ENCODE measurements around the gene TAB2. TPM values are rescaled to one million over a fixed set of nuclear protein-coding genes. Genes with fewer than 3 reads are reported as not detected.
A peak's percentile ranks its signal among the peaks of the same experiment; 100 is the strongest.
"Not testable (repeated sequence)": the region's sequence is repeated elsewhere in the genome, so short reads cannot be mapped to it uniquely, and the experiment has no call there.

The TAB2 gene
- polyA plus RNA-seq, 1 donor, result 54.6 TPM

DNA sequence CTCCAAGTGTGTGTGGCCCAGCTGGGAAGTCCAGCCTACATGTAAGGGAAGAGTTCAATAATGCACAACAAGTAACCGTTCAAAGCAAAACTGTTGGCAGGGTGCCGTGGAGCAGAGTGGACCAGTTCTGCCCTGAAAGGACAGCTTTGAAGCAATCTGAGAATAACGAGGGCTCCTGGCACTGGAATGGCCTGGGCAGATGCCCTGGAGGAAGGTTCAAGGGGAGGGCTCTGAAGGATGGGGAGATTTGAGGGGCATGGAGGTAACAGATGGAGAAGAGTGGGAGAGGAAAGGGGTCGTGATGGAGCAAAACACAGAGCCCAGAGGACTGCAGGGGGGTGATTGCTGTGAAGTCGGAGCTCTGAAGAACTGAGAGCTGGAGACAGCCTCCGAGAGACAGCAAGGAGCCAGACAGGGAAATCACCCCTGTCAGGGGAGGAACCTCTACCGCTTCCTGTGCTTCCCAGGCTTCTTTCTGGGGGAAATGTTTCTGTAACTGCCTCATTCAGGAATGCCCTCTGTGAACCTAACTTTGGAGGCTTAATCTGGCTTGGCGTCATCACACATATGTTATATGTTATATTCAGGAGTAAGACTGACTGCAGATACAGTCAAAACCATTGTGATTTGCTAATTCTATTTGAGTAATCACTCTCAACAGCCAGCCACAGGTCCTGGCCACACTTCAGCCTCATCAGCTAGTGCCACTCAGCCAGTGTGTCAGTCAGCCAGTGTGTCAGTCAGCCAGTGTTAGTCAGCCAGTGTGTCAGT, 126.1 kb downstream of the TAB2 start:
- no peak for DNase-seq (ENCODE audit: low read depth)

DNA sequence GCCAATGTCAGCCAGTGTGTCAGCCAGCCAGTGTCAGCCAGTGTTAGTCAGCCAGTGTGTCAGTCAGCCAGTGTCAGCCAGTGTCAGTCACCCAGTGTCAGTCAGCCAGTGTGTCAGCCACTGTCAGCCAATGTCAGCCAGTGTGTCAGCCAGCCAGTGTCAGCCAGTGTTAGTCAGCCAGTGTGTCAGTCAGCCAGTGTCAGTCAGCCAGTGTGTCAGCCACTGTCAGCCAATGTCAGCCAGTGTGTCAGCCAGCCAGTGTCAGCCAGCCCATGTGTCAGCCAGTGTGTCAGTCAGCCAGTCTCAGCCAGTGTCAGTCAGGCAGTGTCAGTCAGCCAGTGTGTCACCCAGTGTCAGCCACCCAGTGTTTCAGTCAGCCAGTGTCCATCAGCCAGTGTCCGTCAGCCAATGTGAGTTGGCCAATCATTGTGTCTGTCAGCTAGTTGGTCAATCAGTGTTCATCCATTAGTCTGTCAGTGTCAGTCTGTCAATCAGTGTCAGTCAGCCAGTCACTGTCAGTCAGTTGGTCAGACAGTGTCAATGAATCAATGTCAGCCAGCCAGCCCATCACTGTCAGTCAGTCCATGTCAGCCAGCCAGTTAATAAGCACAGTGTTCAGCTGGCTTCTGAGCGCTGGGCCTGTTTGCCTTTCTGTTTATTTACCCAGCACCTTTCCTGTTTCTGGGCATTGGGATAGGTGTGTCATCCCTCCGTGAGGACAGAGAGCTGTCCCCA, 127.0 kb downstream of the TAB2 start:
- not testable (repeated sequence) for DNase-seq (ENCODE audit: low read depth)

DNA sequence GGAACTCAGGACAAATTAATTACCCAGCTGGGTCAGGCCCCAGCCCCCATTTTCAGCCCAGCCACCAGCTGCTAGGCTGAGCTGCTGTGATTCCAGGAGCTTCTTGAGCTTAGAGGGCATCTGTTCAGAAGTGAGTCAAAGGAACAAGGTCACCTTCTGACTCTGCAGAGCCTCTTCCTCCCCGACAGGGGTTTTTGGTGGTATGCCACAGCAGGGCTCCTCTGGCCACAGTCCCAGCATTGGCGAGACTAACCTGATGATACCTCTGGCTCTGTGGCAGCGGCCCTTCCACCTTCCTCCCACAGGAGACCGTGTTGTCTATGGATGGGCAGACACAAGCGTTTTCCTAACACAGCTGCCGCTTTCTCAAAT, 127.6 kb downstream of the TAB2 start:
- DNase-seq (ENCODE audit: low read depth), result no peak

DNA sequence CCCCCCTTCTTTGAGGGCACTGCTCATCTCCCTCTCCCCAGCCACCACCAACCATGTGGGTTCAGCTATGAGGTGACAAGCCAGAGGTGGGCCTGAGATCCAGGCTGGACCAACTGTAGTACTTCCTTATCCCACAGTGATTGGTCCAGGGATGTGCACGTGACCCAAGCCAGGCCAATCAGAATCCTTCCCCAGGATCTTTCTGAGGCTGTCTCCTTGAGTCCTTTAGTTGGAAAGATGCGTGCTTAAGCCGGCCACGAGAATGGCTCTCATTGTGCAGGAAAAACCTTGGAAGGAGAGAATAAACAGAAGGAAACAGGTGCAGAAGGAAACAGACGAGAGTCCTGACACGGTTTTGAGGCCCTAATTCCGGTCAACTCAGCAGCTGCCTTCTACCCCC, 128.1 kb downstream of the TAB2 start:
- no peak for DNase-seq (ENCODE audit: low read depth)

DNA sequence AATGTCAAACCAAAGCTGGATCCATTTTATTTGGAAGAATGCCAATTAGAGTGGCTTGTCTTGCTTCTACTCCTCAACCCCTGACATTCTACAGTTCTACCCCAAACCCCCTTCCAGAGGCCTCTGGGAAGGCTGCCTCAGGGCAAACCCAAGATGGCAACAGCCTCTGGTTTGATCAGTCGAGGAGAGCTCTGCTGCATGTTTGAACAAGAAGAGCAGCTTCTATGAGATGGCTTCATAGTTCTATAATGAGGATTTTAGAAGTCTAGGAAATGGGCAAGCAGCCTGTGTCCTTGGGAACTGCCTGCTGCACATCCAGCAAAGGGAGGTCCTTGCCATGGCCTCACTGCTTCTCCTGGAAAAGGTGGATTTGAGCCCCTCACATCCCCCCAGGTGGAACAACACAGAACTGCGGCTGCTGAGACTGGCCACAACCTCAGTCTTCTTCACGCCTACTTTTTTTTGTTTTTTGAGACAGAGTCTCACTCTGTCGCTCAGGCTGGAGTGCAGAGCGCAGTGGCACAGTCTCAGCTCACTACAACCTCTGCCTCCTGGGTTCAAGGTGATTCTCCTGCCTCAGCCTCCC, 129.4 kb downstream of the TAB2 start:
- DNase-seq (ENCODE audit: low read depth), result no peak

DNA sequence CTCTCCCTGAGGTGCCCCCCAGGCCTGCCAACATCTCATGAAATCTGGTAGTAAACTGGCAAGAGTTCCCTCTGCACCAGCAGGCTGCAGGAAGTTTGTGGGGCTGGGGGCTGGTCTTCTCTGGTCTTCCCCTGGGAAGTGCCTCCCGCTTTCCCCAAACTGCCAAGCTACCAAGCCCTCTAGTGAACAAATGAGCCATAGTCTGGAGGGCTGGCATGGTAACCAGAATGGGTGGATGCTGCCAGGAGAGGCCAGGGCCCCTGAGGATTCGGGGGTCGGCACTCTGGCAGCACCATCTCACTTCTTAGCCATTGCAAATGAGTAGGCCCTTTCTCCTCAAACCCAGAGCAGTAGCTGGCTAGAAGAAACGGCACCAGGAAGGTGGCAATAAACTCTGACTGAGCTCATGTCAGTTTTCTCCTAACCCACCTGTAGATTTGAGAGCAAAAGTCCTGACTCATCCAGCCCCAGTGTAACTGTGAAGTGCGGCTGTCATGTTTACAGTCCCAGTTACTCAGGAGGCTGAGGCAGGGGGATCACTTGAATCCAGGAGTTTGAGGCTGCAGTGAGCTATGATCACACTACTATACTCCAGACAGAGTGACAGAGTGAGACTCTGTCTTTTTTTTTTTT, 131.4 kb downstream of the TAB2 start:
- no peak for DNase-seq (ENCODE audit: low read depth)

DNA sequence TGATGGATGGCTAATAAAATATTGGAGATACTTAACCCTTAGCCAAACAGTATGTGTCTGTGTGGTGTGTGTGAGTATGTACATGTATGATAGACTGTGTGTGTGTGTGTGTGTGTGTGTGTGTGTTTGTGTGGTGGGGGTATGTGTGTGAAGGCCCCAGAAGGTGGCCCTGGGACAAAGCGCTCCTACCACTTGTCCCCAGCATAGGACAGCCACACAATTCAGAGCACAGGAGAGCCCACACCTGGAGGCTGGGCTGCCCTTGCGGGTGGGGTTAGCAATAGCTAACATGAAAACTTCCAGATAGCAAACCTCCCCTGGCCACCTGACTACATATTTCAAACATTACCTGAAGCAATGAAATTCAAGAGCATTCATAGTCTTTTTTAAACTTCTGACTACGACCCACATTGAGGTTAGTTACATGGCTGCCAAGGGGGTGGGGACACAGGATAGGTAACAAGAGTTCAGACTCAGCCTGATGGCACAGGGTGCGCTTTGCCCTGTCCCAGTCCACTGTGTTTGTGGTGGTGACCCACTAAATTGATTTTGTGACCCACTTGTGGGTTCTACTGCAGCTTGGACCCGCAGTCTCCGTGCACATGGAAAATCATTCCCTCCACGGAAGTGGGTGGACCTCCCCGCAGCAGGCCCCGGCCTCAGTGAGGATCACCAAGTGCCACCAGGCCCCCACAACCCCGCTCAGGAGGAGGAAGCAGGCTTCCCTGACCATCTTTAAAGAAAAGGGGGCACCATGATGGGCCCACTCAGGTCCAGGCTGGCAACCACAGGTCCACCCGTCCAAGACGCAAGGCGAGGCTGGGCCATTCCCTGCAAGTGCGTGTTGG, 132.5 kb downstream of the TAB2 start:
- no peak for DNase-seq (ENCODE audit: low read depth)

DNA sequence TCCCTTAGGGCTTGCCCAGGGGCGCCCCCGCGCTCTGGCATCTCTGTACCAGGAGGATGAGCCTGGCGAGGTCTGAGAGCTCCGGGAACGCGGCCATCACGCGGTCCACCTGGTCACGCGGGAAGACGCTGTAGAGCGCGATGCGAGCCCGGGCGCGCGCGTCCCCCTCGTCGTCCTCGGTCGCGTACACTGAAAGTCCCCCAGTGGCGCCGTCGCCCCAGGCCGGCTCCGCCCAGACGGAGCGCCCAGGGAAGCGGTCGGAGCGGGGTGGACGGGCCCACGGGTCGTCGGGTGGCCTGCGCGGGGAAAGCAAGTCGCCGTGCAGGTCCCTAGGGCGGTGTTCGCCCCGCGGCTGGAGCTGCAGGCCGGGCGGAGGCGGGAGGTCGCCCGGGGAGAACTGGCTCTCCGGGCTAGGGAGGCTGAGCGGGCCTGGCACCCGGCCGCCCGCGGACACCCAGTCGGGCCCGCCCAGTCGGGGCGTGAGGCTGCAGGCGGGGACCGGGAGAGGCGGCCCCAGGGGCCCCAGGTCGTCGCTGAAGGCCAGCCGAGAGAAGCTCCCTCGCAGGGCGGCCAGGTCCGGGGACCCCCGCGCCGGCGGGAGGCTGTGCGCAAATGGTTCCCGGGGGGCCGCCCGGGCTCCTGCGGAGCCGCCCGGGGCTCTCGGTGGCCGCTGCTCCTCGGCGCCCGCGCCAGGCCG, 133.3 kb downstream of the TAB2 start:
- DNase-seq (ENCODE audit: low read depth), result no peak

DNA sequence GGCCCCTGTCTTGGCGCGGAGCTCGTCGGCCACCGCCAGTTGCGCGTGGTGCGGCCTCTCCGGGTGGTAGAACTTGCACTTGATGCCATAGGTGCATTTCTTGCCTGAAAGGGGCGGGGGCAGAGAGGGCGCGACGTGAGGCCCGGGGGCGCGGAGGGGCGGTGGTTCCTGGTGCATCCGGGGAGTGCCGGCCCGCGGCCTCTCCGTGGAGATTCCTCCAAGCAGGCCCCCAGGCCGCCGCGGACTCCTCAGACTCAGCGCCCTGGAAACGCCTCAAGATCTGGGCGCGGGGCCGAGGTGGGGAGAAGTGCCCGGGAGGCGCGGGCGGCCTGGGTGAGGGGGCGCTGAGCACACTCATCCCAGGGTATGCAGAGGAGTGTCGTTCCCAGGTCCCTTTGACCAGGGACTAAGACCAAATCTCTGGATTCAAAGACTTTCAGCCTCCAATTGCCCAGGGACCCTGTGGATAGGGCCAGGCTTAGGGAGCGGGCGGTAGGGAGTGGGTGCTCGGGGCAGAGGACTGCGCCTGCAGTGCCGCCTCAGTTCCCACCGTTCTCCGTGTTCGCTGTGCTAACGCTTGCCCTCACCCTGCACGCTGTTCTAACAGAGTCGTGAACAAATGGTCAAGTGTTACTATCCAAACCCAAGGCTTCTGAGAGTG, 134.0 kb downstream of the TAB2 start:
- no peak for DNase-seq (ENCODE audit: low read depth)

DNA sequence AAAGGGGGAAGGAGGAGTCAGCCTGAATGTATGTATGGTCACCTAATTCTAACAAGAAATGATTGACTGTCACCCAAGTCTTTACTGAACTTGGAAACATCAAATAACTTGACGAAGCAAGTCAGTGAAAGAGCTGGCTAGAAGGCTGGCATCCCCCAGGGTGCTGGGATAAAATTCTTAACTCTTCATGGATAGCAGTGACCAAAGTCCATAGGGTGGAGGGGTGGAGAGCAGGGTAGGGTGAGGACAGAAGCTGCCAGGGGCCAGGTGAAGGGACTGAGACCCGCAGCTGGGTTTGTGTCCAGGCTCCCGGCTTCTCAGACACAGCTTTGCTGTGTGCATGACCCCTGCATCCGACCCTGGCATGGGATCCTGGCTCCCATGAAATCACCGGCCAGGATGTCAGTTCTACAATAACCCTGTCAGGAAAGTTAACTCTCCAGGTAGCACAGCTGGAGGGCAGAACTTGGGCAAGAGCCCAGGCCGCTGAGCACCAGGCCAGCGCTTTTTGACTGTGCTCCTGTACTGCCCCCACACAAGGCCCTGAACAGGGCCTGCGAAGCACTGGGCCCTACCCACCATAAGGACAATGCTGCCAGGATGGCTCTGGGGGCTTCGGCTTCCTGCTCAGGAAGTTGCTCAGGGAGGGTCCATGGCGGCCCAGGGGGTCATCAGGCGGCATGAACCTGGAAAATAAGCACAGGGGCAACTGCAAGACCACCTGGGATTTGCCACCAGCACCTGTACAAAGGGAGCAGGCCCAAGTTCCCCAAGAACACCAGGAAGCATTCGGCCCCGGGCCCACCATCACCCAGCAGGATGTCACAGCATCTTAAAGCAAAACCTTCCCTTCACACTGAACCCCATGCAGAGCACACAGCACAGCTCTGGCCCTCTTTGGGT, 134.8 kb downstream of the TAB2 start:
- no peak for DNase-seq (ENCODE audit: low read depth)

DNA sequence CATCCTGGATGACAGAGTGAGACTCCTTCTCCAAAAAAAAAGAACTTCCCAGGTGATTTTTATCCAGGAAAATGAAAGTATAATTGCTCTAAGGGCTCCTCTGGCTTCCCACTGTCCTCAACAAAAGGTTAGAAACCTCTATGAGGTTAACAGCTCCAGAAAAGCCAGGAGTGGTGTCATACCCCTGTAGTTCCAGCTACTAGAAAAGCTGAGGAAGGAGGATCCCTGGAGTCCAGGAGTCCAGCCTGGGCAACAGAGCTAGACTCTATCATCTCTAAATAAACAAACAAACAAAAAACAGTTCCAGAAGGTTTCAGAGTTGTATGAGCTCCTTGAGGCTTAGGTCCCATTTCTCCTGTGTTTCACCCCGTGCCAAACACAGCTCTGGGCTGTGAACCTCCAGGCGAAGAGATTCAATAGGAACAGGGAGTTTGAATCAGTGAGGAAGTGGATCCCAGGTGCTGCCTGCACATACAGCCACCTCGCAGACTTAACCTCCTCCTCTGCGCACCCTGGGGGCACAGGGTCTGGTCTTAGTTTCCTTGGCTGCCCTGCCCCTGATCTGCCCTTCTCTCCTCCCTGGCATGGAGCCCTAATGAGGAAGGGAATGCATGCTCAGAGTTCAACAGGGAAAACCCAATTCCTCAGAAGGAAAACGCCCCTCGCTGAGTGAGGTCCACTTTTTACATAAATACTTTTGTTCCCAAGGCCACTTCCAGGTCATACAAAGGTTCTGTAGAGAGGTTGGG, 136.3 kb downstream of the TAB2 start:
- no peak for DNase-seq (ENCODE audit: low read depth)

DNA sequence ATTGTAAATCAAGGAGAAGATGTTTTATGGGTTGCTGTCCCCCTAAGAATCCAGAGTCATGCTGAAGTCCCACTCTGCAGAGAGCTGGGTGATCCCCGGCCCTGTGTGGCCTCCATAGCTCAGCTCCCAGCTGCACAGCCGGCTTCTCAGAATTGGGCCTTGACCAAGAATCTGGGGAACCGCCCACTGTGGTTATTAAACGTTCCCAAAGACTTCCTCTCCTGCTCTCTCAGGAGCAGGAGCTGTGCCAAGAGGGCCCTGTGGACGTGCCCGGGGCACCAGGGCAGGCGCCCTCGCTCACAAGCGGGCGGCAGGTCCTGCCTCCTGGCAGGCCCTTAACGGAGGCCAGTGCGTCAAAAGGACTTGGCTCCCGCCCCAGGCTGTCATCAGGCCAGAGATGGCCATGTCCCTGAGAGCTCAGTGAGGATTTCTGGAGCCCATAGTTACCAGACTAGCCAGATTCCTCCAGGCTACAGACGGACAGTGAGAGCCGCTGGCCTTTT, 136.9 kb downstream of the TAB2 start:
- peak; percentile 54 for DNase-seq (ENCODE audit: low read depth)

DNA sequence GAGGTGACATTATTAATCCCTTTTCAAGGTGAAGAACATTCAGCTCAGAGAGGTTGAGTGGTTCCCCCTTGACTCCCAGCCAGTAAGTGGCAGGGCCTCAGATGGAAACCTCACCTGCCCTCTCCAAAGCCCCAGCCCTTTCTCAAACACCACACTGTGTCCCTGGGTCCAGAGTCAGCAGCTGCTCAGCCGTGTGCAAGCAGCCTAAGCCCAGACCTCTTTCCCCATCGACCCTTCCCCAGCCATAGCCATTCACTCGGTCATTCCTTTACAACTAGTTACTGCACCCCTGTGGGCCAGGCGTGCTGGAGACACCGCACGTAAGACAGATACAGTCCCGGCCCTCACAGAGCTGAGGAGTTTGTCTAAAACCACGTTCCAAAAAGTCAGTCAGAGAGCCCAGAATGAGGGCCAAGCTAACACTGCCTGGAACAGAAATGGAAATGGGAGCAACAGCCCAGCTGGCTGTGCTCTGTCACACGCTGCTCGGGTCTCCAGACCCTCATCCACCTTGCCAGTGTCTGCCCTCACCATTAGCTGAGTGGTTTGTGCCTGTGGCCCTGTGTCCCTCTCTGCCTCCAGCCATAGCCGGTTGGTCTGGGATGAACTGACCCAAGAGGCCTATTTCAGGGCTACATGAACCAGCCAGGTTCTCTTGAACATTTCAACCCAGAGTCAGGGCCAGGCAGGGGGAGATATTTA, 137.7 kb downstream of the TAB2 start:
- DNase-seq (ENCODE audit: low read depth), result no peak

DNA sequence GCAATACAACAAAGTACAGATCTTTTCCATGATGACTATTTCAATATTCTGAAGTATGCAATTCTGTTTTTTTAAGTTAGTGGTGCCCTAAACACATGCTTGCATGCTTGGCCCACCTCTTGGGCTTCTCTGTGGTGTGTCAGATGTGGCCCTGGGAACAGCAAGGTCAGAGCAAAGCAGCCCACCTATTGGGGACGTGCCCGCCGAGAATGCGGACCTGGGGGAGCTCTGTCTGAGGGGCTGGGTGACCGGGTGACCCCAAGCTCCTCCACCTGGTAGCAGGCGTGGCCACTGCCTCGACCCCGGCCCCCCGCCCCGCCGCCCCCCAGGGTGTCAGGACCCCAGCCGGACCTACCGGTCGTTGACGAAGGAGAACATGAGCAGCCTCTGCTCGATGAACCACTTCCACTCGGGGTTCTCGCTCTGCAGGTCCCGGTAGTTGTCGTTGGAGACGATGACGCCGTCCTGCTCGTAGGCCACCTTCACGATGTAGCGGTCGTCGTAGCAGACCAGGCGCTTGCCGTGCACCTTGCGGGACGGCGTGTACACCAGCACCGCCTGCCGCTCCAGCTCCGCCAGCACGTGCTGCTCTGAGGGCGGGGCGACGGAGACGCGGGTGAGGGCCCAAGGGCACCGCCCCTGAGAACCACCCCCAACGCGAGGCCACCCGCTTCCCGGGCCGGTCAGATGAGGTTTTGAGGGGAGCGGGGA, 139.0 kb downstream of the TAB2 start:
- no peak for DNase-seq (ENCODE audit: low read depth)

DNA sequence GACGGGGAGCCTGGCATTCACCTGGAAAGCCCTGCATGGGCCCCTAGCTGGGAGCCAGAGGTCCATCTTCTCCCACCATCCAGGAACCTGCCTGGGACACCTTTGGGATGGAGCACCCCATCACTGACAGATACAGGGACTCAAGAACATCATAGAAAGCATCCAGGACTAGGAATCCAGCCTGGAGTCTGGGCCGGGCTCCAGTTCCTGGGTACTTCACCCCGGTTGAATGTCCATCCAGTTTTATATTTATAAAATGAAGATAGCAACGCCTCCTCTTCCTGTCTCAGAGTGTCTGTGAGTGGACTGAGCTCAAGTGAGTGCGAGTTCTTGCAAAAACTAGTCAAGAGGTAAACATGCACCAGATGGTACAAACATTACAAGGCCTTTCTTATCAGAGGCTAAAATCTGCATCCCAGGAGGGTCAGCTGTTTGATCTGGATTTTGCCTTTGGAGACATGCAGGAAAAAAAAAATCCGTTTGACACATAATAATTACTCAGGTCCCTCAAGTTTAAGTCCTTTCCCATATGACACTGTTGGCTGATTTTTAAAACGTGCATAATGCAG, 139.9 kb downstream of the TAB2 start:
- DNase-seq (ENCODE audit: low read depth), result no peak

DNA sequence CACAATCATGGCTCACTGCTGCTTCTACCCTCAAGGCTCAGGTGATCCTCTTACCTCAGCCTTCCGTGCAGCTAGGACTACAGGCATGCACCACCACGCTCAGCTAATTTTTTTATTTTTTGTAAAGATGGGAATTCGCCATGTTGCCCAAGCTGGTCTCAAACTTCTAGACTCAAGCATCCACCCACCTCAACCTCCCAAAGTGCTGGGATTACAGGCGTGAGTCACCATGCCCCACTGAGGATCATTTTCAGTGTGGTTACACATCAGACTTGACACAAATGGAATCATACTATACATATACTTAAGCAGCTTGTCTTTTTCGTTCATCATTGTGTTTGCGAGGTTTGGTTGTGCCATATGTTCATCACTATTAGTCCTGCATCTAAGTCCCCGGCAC, 140.7 kb downstream of the TAB2 start:
- no peak for DNase-seq (ENCODE audit: low read depth)

DNA sequence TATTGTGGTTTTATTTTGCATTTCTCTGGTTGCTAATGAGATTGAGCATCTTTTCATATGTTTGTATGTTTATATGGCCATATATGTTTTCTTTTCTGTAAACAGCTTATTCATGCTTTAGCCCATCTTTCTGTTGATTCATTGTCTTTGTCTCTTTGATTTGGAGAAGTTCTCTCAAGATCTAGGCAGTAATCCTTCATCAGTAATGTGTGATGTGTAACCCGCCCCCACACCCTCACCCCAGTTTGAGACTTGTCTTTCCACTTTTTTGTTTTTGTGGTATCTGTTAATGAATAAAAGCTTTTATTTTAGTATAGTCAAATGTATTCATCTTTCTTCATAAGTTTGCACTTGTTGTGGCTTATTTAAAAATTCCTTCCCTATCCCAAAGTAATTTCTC, 141.3 kb downstream of the TAB2 start:
- no peak for DNase-seq (ENCODE audit: low read depth)

Measured in forelimb muscle (tissue), 1 donor.